Activated B cell treated with CpG ODN at 0.5 μM for 24 hours (primary cell): ENCODE results near the gene MROH8. TPM values are rescaled to one million over a fixed set of nuclear protein-coding genes. Genes with fewer than 3 reads are reported as not detected.
"Not testable (repeated sequence)": the region's sequence is repeated elsewhere in the genome, so short reads cannot be mapped to it uniquely, and the experiment has no call there.

Source experiments
- ATAC-seq: fragments of 200-7000 bp; cut with Tn5 transposase; one replicate; pipeline ENCODE4 v1.10.0; 2021; ENCODE audit warnings: low read depth, mild to moderate bottlenecking, moderate library complexity
- CTCF ChIA-PET: fragments of 350-600 bp; sonication (Branson Sonifier 250); formaldehyde crosslinking; loops from one replicate; lab custom pipeline; 2021; ENCODE audit warnings: antibody characterized with exemption; lab: Charles Lee
- POLR2A ChIA-PET: fragments of 350-600 bp; sonication (Branson Sonifier 250); formaldehyde crosslinking; loops from one replicate; lab custom pipeline; 2021; ENCODE audit warnings: antibody characterized with exemption; lab: Charles Lee
- DNase-seq: peaks from one replicate; pipeline ENCODE4 v3.0.0; 2022
- H3K27ac Mint-ChIP-seq: one replicate; pipeline ENCODE4 v1.8.0; 2020; ENCODE audit warnings: mixed read lengths
- H3K27me3 Mint-ChIP-seq: one replicate; pipeline ENCODE4 v1.8.0; 2021; ENCODE audit warnings: mixed read lengths
- H3K36me3 Mint-ChIP-seq: one replicate; pipeline ENCODE4 v1.8.0; 2021; ENCODE audit warnings: low read depth, mixed read lengths
- H3K4me1 Mint-ChIP-seq: one replicate; pipeline ENCODE4 v1.8.0; 2021; ENCODE audit warnings: mixed read lengths
- H3K4me3 Mint-ChIP-seq: one replicate; pipeline ENCODE4 v1.8.0; 2020; ENCODE audit warnings: mild to moderate bottlenecking, mixed read lengths
- H3K9me3 Mint-ChIP-seq: one replicate; pipeline ENCODE4 v1.8.0; 2020; ENCODE audit warnings: mixed read lengths
- CTCF ChIP-seq: fragments of 200-600 bp; IDR thresholded peaks from one replicate; pipeline ENCODE4 v1.8.0; 2022; ENCODE audit warnings: antibody characterized with exemption, mild to moderate bottlenecking
- intact Hi-C: fragments of 100-400 bp; cut with micrococcal nuclease; formaldehyde crosslinking; loops from one replicate; pipeline ENCODE4 v1.15.1; 2024
- total RNA-seq: library from RNA; stranded (reverse); gene quantifications from 2 replicates; pipeline ENCODE4 v1.2.3, GENCODE V29; 2022

The MROH8 gene
- total RNA-seq, 1 donor from 2014 or later: 5.9 TPM

- ATAC-seq (no peak), DNase-seq (no peak)
- Mint-ChIP-seq H3K4me1 (no peaks in the 10 kb centered on the region), H3K4me3 (no peak overlapping the region), H3K9me3 (no peaks in the 10 kb centered on the region), H3K27me3 (no peaks in the 10 kb centered on the region), H3K36me3 (no peaks in the 10 kb centered on the region), H3K27ac (no peak overlapping the region)
- POLR2A ChIA-PET: no interaction called here
- CTCF ChIA-PET: interaction anchor here (0.6 kb wide), 1 partner anchor 52 kb away, joined by 4 read pairs; no protein-coding TSS in a partner anchor
- intact Hi-C loops: no loop called here
- TF ChIP-seq CTCF: no peak
Measured at GRCh38 chr20:37137547-37137946, 41.8 kb downstream of the MROH8 start.

GRCh38 chr20:37133952-37134351 lies 45.4 kb downstream of the MROH8 start:
- H3K27ac Mint-ChIP-seq: no peak overlapping the region
- POLR2A ChIA-PET: no interaction called here
- no peaks in the 10 kb centered on the region for H3K27me3 Mint-ChIP-seq
- H3K4me3 Mint-ChIP-seq: no peak overlapping the region
- DNase-seq (no peak), ATAC-seq (no peak)
- no peaks in the 10 kb centered on the region for H3K4me1 Mint-ChIP-seq
- no peak for TF ChIP-seq CTCF
- CTCF ChIA-PET: no interaction called here
- no peaks in the 10 kb centered on the region for H3K36me3 Mint-ChIP-seq
- intact Hi-C loops: no loop called here
- H3K9me3 Mint-ChIP-seq: no peaks in the 10 kb centered on the region

- ChIA-PET CTCF (no interaction called here), POLR2A (interaction anchor here (0.5 kb wide), 1 partner anchor 58 kb away, joined by 3 read pairs; no protein-coding TSS in a partner anchor)
- intact Hi-C loops: no loop called here
- H3K4me3 Mint-ChIP-seq: no peak overlapping the region
- H3K36me3 Mint-ChIP-seq: no peaks in the 10 kb centered on the region
- no peaks in the 10 kb centered on the region for H3K4me1 Mint-ChIP-seq
- ATAC-seq (no peak), DNase-seq (no peak)
- TF ChIP-seq CTCF: no peak
- no peak overlapping the region for H3K27ac Mint-ChIP-seq
- no peaks in the 10 kb centered on the region for H3K9me3 Mint-ChIP-seq
- H3K27me3 Mint-ChIP-seq: no peaks in the 10 kb centered on the region
Measured at GRCh38 chr20:37131486-37131885, 47.9 kb downstream of the MROH8 start.

- ChIA-PET POLR2A (no interaction called here), CTCF (no interaction called here)
- Mint-ChIP-seq H3K27me3 (no peaks in the 10 kb centered on the region), H3K36me3 (no peaks in the 10 kb centered on the region), H3K27ac (no peak overlapping the region), H3K4me3 (no peak overlapping the region), H3K4me1 (no peaks in the 10 kb centered on the region), H3K9me3 (no peaks in the 10 kb centered on the region)
- ATAC-seq (no peak), DNase-seq (no peak)
- TF ChIP-seq CTCF: no peak
- intact Hi-C loops: no loop called here
Measured at GRCh38 chr20:37128803-37129202, 50.5 kb downstream of the MROH8 start.

GRCh38 chr20:37126290-37126689 lies 53.1 kb downstream of the MROH8 start:
- intact Hi-C loops, ATAC-seq, POLR2A ChIA-PET: not testable (repeated sequence)

GRCh38 chr20:37123441-37123840 lies 55.9 kb downstream of the MROH8 start:
- CTCF ChIA-PET: no interaction called here
- no peaks in the 10 kb centered on the region for H3K27me3 Mint-ChIP-seq

More at GRCh38 chr20:37126290-37126689, 53.1 kb downstream of the MROH8 start:
- DNase-seq, H3K27me3 Mint-ChIP-seq, H3K4me3 Mint-ChIP-seq, H3K4me1 Mint-ChIP-seq, H3K36me3 Mint-ChIP-seq, H3K9me3 Mint-ChIP-seq, CTCF ChIA-PET, H3K27ac Mint-ChIP-seq: not testable (repeated sequence)

More at GRCh38 chr20:37123441-37123840, 55.9 kb downstream of the MROH8 start:
- Mint-ChIP-seq H3K27ac (no peak overlapping the region), H3K36me3 (no peaks in the 10 kb centered on the region), H3K4me3 (no peak overlapping the region), H3K4me1 (no peaks in the 10 kb centered on the region), H3K9me3 (no peaks in the 10 kb centered on the region)
- POLR2A ChIA-PET: no interaction called here
- intact Hi-C loops: no loop called here
- no peak for TF ChIP-seq CTCF
- DNase-seq: no peak
- ATAC-seq: no peak
